HUES48 (cell line): ENCODE results near the gene DIP2C.
"Not testable (repeated sequence)": the region's sequence is repeated elsewhere in the genome, so short reads cannot be mapped to it uniquely, and the experiment has no call there.

Experiments used
- H3K27ac ChIP-seq: one replicate; pipeline ENCODE4 v1.7.0; 2013; ENCODE audit warnings: low read depth, low read length, inconsistent platforms
- H3K27me3 ChIP-seq: 2 replicates; pipeline ENCODE4 v1.6.1; 2013; ENCODE audit warnings: mild to moderate bottlenecking, low read length; ENCODE audit not compliant: control insufficient read depth, insufficient read depth
- H3K36me3 ChIP-seq: 2 replicates; pipeline ENCODE4 v1.6.1; 2013; ENCODE audit warnings: low read length; ENCODE audit not compliant: control insufficient read depth, insufficient read depth
- H3K4me1 ChIP-seq: 2 replicates; pipeline ENCODE4 v1.6.1; 2013; ENCODE audit warnings: mild to moderate bottlenecking, low read length; ENCODE audit not compliant: control insufficient read depth, insufficient read depth
- H3K4me3 ChIP-seq: 2 replicates; pipeline ENCODE4 v1.5.1; 2013; ENCODE audit warnings: mild to moderate bottlenecking, low read depth, low read length
- H3K9ac ChIP-seq: 2 replicates; pipeline ENCODE4 v1.6.1; 2013; ENCODE audit warnings: mild to moderate bottlenecking, low read depth, low read length, moderate library complexity
- H3K9me3 ChIP-seq: 2 replicates; pipeline ENCODE4 v1.6.1; 2013; ENCODE audit warnings: low read length; ENCODE audit not compliant: control insufficient read depth, insufficient read depth

Gene DIP2C

GRCh38 chr10:436013-436697 lies 253.3 kb downstream of the DIP2C start:
- H3K9ac ChIP-seq, result no peak overlapping the region
- H3K9me3 ChIP-seq, result peaks cover 6% of the 10 kb centered on the region
- no peaks in the 10 kb centered on the region for H3K4me1 ChIP-seq
- no peak overlapping the region for H3K27ac ChIP-seq
- H3K36me3 ChIP-seq, result no peaks in the 10 kb centered on the region
- H3K4me3 ChIP-seq, result no peak overlapping the region
- H3K27me3 ChIP-seq, result no peaks in the 10 kb centered on the region

DNA sequence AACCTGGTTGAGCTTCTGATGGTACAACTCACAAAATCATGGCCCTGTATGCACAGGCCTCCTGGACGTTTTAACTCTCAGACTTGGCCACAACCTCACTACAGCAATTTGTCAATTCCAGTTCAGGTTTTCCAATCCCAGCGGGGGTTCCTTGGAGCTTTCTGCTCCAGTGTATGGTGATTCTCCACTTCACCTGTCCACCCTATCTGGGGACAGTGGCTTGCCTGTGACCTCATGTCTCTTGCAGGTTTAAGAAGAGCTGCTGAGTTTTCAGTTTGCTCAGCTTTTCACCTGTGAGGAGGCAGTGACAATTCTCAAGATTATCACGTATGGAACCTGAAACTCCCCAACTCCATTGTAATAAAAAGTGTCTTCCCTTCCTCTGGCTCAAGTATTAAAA lies 254.1 kb downstream of the DIP2C start:
- Histone ChIP-seq H3K27me3 (no peaks in the 10 kb centered on the region), H3K27ac (no peak overlapping the region), H3K4me3 (no peak overlapping the region), H3K4me1 (no peaks in the 10 kb centered on the region), H3K36me3 (no peaks in the 10 kb centered on the region), H3K9ac (no peak overlapping the region), H3K9me3 (peaks cover 6% of the 10 kb centered on the region)

GRCh38 chr10:429696-430095 lies 259.8 kb downstream of the DIP2C start:
- Histone ChIP-seq H3K9me3 (no peaks in the 10 kb centered on the region; the same call in 1 of the 2 replicates), H3K9ac (no peak overlapping the region), H3K36me3 (no peaks in the 10 kb centered on the region), H3K27me3 (no peaks in the 10 kb centered on the region), H3K4me3 (no peak overlapping the region), H3K4me1 (no peaks in the 10 kb centered on the region), H3K27ac (no peak overlapping the region)

DNA sequence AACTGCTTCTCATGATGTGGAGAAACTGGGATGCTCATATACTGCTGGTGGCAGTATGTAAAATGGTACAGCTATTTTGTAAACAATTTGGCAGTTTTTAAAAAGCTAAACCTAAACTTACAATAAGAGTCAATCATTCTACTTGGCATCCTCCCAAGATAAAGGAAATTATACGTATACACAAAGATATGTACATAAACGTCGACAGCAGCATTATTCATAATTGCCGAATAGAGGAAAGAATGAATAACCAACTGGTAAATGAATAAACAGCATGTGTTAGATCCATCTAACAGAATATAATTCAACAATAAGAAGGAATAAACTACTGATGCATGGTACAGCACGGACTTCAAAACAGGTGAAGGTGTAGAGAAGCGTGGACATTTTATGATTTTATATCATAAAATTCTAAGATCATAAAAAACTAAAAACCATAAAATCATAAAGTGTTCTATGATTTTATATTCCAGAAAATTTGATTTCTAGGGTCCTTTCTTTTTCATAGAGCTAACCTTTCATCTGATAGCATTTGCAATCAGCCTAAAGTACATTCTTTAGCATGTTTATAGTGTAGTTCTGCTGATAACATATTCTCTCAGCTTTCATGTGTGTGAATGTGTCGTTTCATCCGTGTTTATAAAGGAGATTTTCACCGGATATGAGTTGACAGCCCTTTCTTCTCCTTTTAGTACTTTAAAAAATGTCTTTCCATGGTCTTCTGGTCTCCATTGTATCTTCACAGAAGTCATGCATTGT lies 261.5 kb downstream of the DIP2C start:
- Histone ChIP-seq H3K4me3 (no peak overlapping the region), H3K36me3 (no peaks in the 10 kb centered on the region), H3K27ac (no peak overlapping the region), H3K9ac (no peak overlapping the region), H3K27me3 (no peaks in the 10 kb centered on the region), H3K9me3 (no peaks in the 10 kb centered on the region; the same call in 1 of the 2 replicates), H3K4me1 (no peaks in the 10 kb centered on the region)

DNA sequence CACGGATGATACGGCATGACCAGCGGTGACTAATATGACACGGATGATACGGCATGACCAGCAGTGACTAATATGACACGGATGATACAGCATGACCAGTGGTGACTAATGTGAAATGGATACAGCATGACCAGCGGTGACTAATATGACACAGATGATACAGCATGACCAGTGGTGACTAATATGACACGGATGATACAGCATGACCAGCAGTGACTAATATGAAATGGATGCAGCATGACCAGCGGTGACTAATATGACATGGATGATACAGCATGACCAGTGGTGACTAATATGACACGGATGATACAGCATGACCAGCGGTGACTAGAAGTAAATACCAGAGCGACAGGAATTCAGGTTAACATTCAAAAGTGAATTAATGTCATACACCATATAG lies 264.1 kb downstream of the DIP2C start:
- H3K4me1 ChIP-seq, H3K36me3 ChIP-seq, H3K9ac ChIP-seq, H3K27ac ChIP-seq, H3K4me3 ChIP-seq, H3K9me3 ChIP-seq, H3K27me3 ChIP-seq: not testable (repeated sequence)

- H3K4me1 ChIP-seq, H3K9ac ChIP-seq, H3K27me3 ChIP-seq, H3K4me3 ChIP-seq, H3K9me3 ChIP-seq, H3K36me3 ChIP-seq, H3K27ac ChIP-seq: not testable (repeated sequence)
These were observed 264.7 kb downstream of the DIP2C start for GRCh38 chr10:424724-425123.

DNA sequence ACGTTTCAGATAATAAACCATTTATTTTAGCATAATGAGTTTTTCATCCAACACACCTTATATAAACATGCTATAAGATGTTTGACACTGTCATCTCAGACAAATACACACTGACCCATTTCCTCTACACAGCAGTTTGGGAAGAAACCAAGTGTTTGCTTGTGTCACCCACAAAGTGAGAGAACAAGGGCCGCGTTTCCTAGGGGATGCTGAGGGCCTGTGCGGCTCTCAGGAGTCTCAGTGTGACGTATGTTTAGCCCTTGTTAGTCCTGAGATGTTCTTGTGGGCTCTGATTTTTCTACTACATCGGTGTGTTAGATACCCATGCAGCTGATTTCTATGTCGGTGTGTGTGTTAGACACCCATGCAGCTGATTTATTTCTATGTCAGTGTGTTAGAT lies 266.3 kb downstream of the DIP2C start:
- H3K27ac ChIP-seq, result no peak overlapping the region
- no peaks in the 10 kb centered on the region for H3K36me3 ChIP-seq
- H3K9ac ChIP-seq, result no peak overlapping the region
- no peaks in the 10 kb centered on the region for H3K4me1 ChIP-seq
- H3K4me3 ChIP-seq, result no peak overlapping the region
- no peaks in the 10 kb centered on the region for H3K9me3 ChIP-seq
- H3K27me3 ChIP-seq, result no peaks in the 10 kb centered on the region

- Histone ChIP-seq H3K27ac (no peak overlapping the region), H3K27me3 (no peaks in the 10 kb centered on the region), H3K9ac (no peak overlapping the region), H3K9me3 (no peaks in the 10 kb centered on the region), H3K36me3 (no peaks in the 10 kb centered on the region), H3K4me3 (no peak overlapping the region), H3K4me1 (no peaks in the 10 kb centered on the region)
These were observed 266.8 kb downstream of the DIP2C start for GRCh38 chr10:422675-423074.

- no peak overlapping the region for H3K4me3 ChIP-seq
- H3K36me3 ChIP-seq, result no peaks in the 10 kb centered on the region
- H3K4me1 ChIP-seq, result no peaks in the 10 kb centered on the region
- H3K9ac ChIP-seq, result no peak overlapping the region
- no peak overlapping the region for H3K27ac ChIP-seq
- H3K27me3 ChIP-seq, result no peaks in the 10 kb centered on the region
- no peaks in the 10 kb centered on the region for H3K9me3 ChIP-seq
These were observed 267.2 kb downstream of the DIP2C start for GRCh38 chr10:422241-422640.

GRCh38 chr10:421170-421569 lies 268.3 kb downstream of the DIP2C start:
- Histone ChIP-seq H3K4me1 (no peaks in the 10 kb centered on the region), H3K27ac (no peak overlapping the region), H3K9ac (no peak overlapping the region), H3K36me3 (no peaks in the 10 kb centered on the region), H3K9me3 (no peaks in the 10 kb centered on the region), H3K27me3 (no peaks in the 10 kb centered on the region), H3K4me3 (no peak overlapping the region)
